Sigmoid colon (tissue), 7 donors: Measurements from ENCODE around the gene ADSS1. TPM values are rescaled to one million over a fixed set of nuclear protein-coding genes. Genes with fewer than 3 reads are reported as not detected.

Experiments used
- DNase-seq: peaks from one replicate; pipeline ENCODE4 v3.0.0-alpha.2; 2019
- H3K27ac ChIP-seq, 4 donors: fragments of 200-600 bp; sonication (generic); one replicate each; pipeline ENCODE4 v1.5.1; 2016 to 2019; ENCODE audit warnings: mild to moderate bottlenecking in 1 of 4
- H3K27me3 ChIP-seq, 3 donors: fragments of 200-600 bp; sonication (generic); one replicate each; pipeline ENCODE4 v1.5.1; 2019; ENCODE audit warnings: mild to moderate bottlenecking in 1 of 3
- H3K36me3 ChIP-seq, 4 donors: fragments of 200-600 bp; sonication (generic); one replicate each; pipeline ENCODE4 v1.5.1; 2016 to 2019
- H3K4me1 ChIP-seq, 4 donors: fragments of 200-600 bp; sonication (generic); one replicate each; pipeline ENCODE4 v1.5.1; 2017 to 2019
- H3K4me3 ChIP-seq, 4 donors: fragments of 200-600 bp; sonication (generic); one replicate each; pipeline ENCODE4 v1.5.1; 2017 to 2019; ENCODE audit warnings: mild to moderate bottlenecking in 2 of 4, moderate library complexity in 1 of 4
- H3K9me3 ChIP-seq, 4 donors: fragments of 200-600 bp in 3 of 4; sonication (generic) in 3 of 4; one replicate each; pipeline versions ENCODE4 v1.5.1 to v1.6.1; 2013 to 2019
- CTCF ChIP-seq, 4 experiments: fragments of 450-650 bp in 3 of 4; fragments of 200-600 bp in 1 of 4; IDR thresholded peaks; one replicate each; pipeline ENCODE4 v1.5.1; 2016 to 2019; ENCODE audit warnings: antibody characterized with exemption in 4 of 4, mild to moderate bottlenecking in 3 of 4, moderate library complexity in 2 of 4
- EP300 ChIP-seq, 4 donors: sonication (generic); formaldehyde crosslinking; IDR thresholded peaks; one replicate each; pipeline ENCODE4 v1.6.1; 2017; ENCODE audit warnings: antibody characterized with exemption in 4 of 4
- POLR2A ChIP-seq, 2 donors: fragments of 450-650 bp; IDR thresholded peaks; one replicate each; pipeline ENCODE4 v1.6.1; 2016; ENCODE audit warnings: antibody characterized with exemption in 2 of 2, mild to moderate bottlenecking in 2 of 2, moderate library complexity in 2 of 2
- POLR2AphosphoS5 ChIP-seq, 4 donors: sonication (generic); formaldehyde crosslinking; IDR thresholded peaks; one replicate each; pipeline ENCODE4 v1.6.1; 2017; ENCODE audit warnings: antibody characterized with exemption in 4 of 4
- WGBS, 2 donors: extraction: QIAGEN DNeasy Blood & Tissue Kit; methylation state at CpG; one replicate each; pipeline ENCODE4 v1.1.7; 2013; 5-methylcytosine and 5-hydroxymethylcytosine counted together
- intact Hi-C: fragments of 100-400 bp; cut with DNase I; formaldehyde crosslinking; loops from one replicate; pipeline ENCODE4 v1.15.1; 2023
- polyA plus RNA-seq, 3 donors: library from polyadenylated mRNA; stranded (reverse); fragments of 200-250 nt; gene quantifications; one replicate each; pipeline ENCODE4 v1.2.3, GENCODE V29; 2013
- total RNA-seq, 4 donors: library from RNA; depleted of rRNA; stranded (reverse); fragments of >200 nt; gene quantifications; one replicate each; pipeline ENCODE4 v1.1.0, GENCODE V29; 2016
- donor health status: healthy with polysubstance abuse.
- donor health status: Bipolar disorder and iron deficiency.
- donor health status: healthy.

Gene ADSS1
- total and polyA plus RNA-seq, 7 donors = 2.0 to 10.2 (median 5.3) TPM

- Histone ChIP-seq H3K4me3 (no peak overlapping the region), H3K36me3 (peaks cover 4 to 39% (median 30%) of the 10 kb centered on the region in 4 donors), H3K27ac (peak overlapping the region; percentile 12 to 55 (median 48)), H3K27me3 (no peaks in the 10 kb centered on the region), H3K4me1 (peaks cover 0 to 10% (median 9%) of the 10 kb centered on the region in 4 donors), H3K9me3 (no peaks in the 10 kb centered on the region)
- TF ChIP-seq POLR2A (IDR thresholded peaks at IDR 0.05) (no peak), POLR2AphosphoS5 (IDR thresholded peaks at IDR 0.05) (peak in 2 of 4 donors; percentile 2 to 23), EP300 (IDR thresholded peaks at IDR 0.05) (no peak), CTCF (IDR thresholded peaks at IDR 0.05) (peak; percentile 75 to 91 (median 80))
- intact Hi-C loops = loop anchor here (1.0 to 10.0 kb wide), 3 partner anchors 58 to 276 kb away; partner anchors contain the start of gene CEP170B
- peak; percentile 94 for DNase-seq
- WGBS, 2 donors = 13 to 16% methylated on average over 25 of the region's 25 CpGs
Measured at GRCh38 chr14:104768437-104769323, 44.7 kb downstream of the ADSS1 start.

DNA sequence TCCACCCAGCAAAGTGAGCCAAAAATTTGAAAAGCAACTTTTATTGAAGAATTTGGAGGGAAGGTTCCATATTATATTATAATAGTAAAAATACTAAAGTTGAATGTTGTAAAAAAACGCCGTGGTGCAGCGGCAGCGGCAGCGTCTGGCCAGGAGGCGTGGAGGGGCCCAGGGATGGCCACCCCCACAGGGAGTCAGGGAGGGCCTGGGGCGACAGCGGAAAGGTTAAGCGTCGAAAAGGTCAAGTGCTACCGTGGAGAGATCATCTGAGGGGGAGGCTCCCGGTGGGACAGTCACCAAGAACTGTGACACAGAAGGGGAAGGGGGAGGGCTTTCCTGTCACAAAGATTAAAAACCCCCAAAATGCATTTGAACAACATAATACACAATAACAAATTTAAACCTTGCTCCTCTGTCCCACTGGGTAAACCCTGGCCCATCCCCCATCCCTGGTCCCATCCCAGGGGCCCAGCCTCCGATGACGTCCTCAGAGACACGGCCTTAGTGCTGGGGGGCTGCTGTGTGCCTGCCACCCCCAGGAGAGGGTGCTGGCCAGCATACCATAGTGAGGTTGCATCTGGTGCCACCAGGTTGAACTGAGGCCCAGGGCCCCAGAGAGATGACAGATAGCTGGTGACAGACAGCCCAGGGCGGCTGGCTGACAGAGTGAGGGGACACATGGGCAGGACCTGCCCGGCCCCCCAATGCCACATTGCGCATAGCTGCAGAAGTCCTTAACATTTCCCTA, 45.5 kb downstream of the ADSS1 start:
- DNase-seq = no peak
- Histone ChIP-seq H3K27me3 (no peaks in the 10 kb centered on the region), H3K4me3 (no peak overlapping the region), H3K4me1 (peaks cover 0 to 10% (median 9%) of the 10 kb centered on the region in 4 donors), H3K27ac (peak overlapping the region in 2 of 4 donors; percentile 12 to 55), H3K9me3 (no peaks in the 10 kb centered on the region), H3K36me3 (peaks cover 4 to 45% (median 32%) of the 10 kb centered on the region in 4 donors)
- TF ChIP-seq POLR2A (IDR thresholded peaks at IDR 0.05) = no peak
- no peak for TF ChIP-seq POLR2AphosphoS5 (IDR thresholded peaks at IDR 0.05)
- TF ChIP-seq CTCF (IDR thresholded peaks at IDR 0.05) = no peak
- no peak for TF ChIP-seq EP300 (IDR thresholded peaks at IDR 0.05)
- 86 to 87% methylated on average over 18 of the region's 18 CpGs for WGBS, 2 donors
- intact Hi-C loops = loop anchor here (5.0 to 10.0 kb wide), 2 partner anchors 98 to 275 kb away; partner anchors contain the start of gene CEP170B

- H3K36me3 ChIP-seq = peaks cover 4 to 51% (median 36%) of the 10 kb centered on the region in 4 donors
- TF ChIP-seq POLR2AphosphoS5 (IDR thresholded peaks at IDR 0.05) = no peak
- TF ChIP-seq EP300 (IDR thresholded peaks at IDR 0.05) = no peak
- no peak for TF ChIP-seq POLR2A (IDR thresholded peaks at IDR 0.05)
- TF ChIP-seq CTCF (IDR thresholded peaks at IDR 0.05) = no peak
- H3K9me3 ChIP-seq = no peaks in the 10 kb centered on the region
- peaks cover 0 to 10% (median 9%) of the 10 kb centered on the region in 4 donors for H3K4me1 ChIP-seq
- no peak for DNase-seq
- 81 to 89% methylated on average over 24 of the region's 24 CpGs for whole genome bisulfite sequencing, 2 donors
- intact Hi-C loops = no loop called here
- H3K27ac ChIP-seq = no peak overlapping the region
- H3K27me3 ChIP-seq = no peaks in the 10 kb centered on the region
- H3K4me3 ChIP-seq = no peak overlapping the region
Measured at GRCh38 chr14:104770072-104770579, 46.1 kb downstream of the ADSS1 start.

GRCh38 chr14:104770851-104771272, 46.8 kb downstream of the ADSS1 start:
- H3K4me1 ChIP-seq = peaks cover 0 to 10% (median 9%) of the 10 kb centered on the region in 4 donors
- no peaks in the 10 kb centered on the region for H3K27me3 ChIP-seq
- intact Hi-C loops = no loop called here
- WGBS, 2 donors = 93 to 96% methylated on average over 5 of the region's 5 CpGs
- peak in 2 of 4 experiments; percentile 25 to 30 for TF ChIP-seq CTCF (IDR thresholded peaks at IDR 0.05)
- TF ChIP-seq EP300 (IDR thresholded peaks at IDR 0.05) = no peak
- no peak overlapping the region for H3K27ac ChIP-seq
- DNase-seq = no peak
- H3K36me3 ChIP-seq = peaks cover 4 to 57% (median 37%) of the 10 kb centered on the region in 4 donors
- no peaks in the 10 kb centered on the region for H3K9me3 ChIP-seq
- H3K4me3 ChIP-seq = no peak overlapping the region
